GM21528 (cell line): ENCODE data around the gene SLC16A10.
"Not testable (repeated sequence)": the region's sequence is repeated elsewhere in the genome, so short reads cannot be mapped to it uniquely, and the experiment has no call there.

ENCODE experiments used
- ATAC-seq: cut with Tn5 transposase; IDR thresholded peaks from one replicate; pipeline ENCODE4 v1.9.1; 2021; ENCODE audit warnings: mild to moderate bottlenecking, moderate library complexity; ENCODE audit not compliant: unreplicated experiment, low FRiP score

The SLC16A10 gene, protein sequence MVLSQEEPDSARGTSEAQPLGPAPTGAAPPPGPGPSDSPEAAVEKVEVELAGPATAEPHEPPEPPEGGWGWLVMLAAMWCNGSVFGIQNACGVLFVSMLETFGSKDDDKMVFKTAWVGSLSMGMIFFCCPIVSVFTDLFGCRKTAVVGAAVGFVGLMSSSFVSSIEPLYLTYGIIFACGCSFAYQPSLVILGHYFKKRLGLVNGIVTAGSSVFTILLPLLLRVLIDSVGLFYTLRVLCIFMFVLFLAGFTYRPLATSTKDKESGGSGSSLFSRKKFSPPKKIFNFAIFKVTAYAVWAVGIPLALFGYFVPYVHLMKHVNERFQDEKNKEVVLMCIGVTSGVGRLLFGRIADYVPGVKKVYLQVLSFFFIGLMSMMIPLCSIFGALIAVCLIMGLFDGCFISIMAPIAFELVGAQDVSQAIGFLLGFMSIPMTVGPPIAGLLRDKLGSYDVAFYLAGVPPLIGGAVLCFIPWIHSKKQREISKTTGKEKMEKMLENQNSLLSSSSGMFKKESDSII

DNA sequence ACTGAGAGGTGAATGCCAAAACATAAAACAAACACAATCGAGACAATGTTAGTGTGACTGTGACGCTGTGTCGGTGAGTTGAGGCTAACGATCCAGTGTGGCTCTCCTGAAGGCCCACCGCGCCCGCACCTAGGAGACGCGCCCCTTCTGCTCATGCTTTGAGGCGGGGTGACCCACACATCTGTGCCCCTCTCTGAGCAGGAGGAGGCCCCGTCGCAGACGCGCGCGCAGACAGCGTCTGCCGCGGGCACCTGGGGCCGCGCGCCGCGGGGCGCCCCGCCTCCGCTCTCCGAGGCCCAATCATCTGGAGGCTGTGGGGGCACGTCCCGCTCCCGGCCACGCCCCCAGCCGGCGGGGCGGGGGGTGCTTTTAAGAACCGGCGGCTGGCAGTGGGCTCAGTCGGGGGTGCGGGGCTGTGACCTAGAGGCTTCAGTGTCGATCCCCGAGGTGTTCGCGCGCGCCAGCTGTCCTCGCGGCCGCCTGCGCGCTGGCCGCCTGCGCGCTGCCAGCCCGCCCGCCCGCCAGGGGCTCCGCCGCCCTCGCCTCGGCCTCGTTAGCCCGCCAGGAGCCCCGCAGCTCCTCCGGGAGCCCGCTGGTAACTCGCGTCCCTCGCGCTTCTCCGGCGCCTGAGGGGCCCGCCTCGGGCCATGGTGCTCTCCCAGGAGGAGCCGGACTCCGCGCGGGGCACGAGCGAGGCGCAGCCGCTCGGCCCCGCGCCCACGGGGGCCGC lies at the start of gene SLC16A10:
TSS of gene SLC16A10 (plus strand) at position 398 of the 730 bp plus-strand sequence. CDS start at position 648, 250 bp downstream.
- ATAC-seq: peak; percentile 87

DNA sequence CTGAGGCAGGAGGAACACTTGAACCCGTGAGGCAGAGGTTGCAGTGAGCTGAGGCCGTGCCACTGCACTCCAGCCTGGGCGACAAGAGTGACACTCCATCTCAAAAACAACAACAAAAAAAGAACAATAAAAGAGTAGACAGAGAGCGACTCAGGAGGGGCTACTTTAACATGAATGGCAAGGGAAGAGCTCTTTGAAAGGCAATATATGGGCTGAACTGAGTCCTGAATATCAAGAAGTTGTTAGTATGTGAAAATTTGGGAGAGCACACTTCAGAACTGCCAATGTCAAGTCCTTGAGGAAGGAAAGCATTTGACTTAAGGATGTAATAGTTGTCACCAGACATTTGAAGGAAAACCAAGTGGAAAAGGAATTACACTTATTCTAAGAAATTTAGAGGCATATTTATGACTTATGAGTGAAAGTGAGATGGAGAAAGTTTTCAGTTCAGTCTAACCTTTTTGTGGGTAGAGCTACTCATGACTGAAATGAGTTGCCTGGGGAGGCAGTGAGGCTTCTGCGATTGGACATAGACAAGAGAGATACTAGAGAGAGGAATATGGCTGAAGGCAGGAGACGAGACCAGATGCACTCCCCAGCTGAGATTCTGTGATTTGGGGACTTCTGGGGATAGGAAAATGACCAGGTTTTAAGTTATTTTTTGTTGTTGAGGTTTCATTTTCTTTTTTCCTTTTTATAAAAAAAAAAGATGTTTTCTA lies 48.6 kb upstream of the SLC16A10 start:
- ATAC-seq: no peak

- ATAC-seq: no peak
Observed at GRCh38 chr6:111041917-111042316, 45.4 kb upstream of the SLC16A10 start.

DNA sequence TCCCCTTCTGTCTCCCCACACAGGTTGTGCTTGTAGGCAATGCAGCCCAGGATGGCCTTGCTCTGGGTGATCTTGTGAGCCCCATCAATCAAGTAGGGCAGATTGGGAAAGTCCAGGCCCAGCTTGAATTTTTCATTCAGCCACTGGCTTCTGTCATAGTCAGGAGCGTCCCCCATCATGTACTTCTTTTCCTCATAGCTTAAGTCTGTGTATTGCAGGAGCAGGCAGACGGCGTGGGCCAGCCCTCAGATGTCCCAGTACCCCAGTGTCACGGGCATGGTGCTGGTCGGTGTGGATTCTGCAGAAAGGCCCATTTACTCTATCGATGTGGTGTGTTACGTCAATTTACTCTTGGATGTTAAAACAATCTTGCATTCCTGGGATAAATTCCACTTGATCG lies 40.1 kb upstream of the SLC16A10 start:
- no peak for ATAC-seq

GRCh38 chr6:111050261-111051023 lies 36.9 kb upstream of the SLC16A10 start:
- no peak for ATAC-seq

DNA sequence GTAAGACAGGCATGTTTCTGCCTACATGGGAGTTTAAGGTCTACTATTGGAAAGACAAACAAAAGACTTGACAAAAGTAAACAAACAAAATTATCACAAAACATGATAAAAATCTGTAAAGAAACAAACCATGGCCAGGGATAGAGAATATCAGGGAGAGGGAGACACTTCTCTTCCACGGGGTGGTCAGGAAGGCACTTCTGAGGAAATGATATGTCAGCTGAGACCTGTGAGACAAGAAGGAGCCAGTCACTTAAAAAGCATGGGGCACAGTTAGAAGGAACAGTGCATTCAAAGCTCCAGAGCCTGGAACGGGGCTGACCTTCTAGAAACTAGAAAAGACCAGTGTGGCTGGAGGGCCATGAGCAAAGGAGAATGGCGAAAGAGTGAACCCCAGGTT lies 35.1 kb upstream of the SLC16A10 start:
- ATAC-seq: no peak

DNA sequence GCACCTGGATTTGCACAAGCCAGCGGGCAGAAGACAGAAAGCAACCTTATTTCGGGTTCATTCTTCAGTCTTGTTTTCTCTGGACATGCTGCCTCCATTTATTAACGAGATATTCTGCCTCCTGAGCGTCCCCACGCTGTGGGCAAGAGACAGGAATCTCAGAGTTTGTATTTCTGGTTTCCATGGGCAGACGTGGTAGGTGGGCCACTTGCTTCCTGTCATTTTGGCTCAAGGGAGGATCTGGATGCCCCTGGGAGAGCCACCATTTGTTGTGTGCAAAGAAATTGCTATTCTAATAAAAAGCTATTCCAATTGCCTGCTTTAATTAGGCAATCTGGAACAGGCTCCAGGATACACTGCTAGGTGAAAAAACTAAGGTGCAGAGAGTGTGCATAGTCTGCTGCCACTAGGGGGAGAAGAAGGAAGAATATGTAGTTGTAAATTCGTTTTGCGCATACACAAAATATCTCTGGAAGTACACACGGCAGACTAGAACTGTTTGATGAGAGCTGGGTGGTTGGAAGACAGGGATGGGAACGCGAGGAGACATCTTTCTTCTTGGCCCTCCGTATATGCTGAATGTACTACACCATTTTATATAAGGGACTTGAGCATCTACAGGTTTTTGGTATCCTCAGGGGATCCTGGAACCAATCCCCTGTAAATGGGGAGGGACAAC lies 30.1 kb upstream of the SLC16A10 start:
- no peak for ATAC-seq

DNA sequence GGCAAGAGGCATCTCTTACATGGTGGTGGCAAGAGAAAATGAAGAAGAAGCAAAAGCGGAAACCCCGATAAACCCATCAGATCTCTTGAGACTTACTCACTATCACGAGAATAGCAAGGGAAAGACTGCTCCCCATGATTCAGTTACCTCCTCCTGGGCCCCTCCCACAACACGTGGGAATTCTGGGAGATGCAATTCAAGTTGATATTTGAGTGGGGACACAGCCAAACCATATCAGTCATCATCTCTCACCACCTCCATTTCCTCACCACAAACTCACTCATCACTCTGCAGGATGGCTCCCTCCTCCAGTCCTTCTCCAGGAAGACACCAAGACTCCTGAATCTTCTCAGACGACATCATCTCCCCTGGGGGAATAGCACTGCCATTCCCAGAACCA lies 25.8 kb upstream of the SLC16A10 start:
- ATAC-seq: no peak

DNA sequence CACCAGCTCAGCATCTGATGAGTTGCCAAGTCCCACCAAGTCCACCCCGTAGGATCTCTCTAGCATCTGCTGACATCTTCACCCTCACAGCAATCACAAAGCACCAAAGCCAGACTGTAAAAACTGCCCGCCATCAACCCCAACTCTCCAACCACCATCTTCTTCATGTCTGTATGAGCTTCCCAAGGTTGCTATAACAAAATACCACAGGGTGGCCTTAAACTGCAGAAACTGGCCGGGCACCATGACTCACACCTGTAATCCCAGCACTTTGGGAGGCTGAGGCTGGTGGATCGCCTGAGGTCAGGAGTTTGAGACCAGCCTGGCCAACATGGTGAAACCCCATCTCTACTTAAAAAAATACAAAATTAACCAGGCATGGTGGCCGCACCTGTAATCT lies 25.3 kb upstream of the SLC16A10 start:
- not testable (repeated sequence) for ATAC-seq

DNA sequence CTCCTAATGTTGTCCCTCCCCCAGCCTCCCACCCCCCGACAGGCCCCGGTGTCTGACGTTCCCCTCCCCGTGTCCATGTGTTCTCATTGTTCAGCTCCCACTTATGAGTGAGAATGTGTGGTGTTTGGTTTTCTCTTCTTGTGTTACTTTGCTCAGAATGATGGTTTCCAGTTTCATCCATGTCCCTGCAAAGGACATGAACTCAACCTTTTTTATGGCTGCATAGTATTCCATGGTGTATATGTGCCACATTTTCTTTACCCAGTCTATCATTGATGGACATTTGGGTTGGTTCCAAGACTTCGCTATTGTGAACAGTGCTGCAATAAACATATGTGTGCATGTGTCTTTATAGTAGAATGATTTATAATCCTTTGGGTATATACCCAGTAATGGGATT lies 24.4 kb upstream of the SLC16A10 start:
- not testable (repeated sequence) for ATAC-seq

GRCh38 chr6:111068109-111068865 lies 19.0 kb upstream of the SLC16A10 start:
- no peak for ATAC-seq

DNA sequence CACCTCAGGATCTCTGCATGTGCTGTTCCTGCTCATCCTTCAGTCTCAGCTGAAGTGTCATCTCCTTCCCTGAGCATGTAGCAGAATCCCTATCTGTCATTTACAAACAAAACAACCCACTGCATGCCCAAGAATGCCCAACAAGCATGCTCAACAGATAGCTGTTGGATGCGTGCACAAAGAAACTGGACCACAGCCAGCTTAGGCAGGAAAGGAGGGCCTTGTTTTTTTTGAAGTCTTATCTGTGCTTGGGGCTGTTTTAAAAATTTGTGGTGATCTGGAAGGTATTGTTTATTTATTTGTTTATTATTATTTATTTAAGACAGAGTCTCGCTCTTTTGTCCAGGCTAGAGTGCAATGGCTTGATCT lies 18.5 kb upstream of the SLC16A10 start:
- ATAC-seq: no peak

DNA sequence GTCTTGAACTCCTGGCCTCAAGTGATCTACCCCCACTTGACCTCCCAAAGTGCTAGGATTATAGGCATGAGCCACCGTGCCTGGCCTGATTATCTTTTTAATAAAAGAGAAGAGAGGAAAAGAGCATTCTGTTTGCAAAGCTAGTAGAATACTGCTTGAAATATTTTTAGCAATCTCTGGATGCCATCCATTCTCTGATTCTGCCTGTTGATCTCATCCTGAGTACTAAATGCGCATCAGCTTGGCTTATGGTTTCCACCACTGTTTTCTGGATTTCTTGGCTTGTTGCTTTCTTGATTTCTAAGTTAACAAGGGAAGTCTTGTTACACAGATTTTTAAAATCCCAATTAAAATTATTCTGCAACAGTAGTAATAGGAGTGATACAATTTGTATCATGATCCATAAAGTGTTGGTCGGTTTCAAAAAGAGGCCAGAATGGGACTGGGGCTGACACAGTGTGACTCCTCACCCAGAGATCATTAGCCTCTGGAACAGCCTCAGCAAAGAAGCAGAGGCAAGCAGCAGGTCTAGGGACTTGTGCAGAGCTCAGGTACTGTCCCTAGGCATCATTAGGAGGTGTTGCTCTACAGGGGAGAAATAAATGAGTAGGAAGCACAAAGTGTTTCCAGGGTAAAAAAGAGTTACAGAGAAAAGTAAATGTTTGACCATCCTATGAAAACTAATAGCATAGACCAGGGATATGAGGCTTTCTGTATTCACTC lies 17.8 kb upstream of the SLC16A10 start:
- no peak for ATAC-seq

DNA sequence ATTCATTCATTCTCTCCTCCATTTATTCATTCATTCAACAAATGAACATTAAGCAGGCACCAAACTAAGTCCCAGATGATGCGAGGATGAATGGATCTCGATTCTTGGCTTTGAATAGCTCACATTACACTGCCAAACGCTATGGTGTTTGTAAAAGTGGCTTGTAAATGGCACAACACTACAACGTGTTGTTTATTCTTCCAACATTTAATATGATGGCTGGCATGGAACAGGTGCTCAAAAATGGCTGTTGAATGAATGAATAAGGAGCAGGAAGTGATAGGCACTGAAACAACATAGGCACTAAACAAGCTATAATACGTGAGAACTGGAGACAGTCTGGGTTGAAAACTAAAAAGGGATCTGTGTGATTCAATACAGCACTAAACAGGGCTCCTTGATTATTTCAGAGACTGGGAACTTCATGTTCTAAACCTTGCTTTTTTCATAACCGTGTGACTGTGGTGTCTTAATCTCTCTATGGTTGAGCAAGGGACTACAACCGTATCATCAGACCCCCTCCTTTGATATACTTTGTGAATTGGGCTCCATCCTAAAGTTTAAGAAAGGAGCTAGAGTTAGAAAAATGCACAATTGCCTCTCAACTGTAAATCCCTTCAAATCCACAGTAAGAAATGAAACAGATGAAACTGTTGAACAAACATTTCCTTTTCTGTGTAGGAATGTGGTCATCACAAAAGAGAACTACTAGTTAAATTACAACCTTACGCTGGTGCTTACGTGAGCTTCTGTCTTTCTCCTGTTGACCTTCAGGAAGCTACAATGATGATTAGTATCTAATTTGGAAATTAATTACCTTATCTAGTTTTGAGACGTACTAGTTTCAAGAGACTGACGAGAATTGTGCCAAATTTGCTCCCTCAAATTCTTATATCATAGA lies 16.9 kb upstream of the SLC16A10 start:
- ATAC-seq: no peak

DNA sequence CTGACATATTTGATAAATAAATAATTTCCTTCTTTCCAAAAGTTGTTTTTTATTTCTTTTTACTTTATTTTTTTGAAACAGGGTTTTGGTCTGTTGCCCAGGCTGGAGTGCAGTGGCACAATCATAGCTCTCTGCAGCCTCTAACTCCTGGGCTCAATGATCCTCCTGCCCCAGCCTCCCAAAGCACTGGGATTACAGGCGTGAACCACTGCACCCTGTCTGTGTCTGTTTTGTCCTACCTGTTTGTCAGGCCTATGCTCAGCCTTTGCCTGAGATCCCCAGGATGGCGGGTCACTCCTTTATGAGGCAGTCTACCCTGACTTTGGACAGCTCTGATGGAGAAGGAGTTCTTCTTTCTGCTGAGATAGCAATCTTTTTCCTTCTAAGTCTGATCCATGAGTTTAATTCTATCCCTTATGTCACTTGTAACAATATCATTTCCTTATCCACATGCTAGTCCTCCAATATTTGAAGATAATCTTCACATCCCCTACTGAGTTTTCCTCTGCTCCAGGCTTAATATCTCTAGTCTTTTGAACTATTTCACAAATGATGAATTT lies 14.4 kb upstream of the SLC16A10 start:
- ATAC-seq: no peak

- no peak for ATAC-seq
Observed at GRCh38 chr6:111074311-111074710, 13.0 kb upstream of the SLC16A10 start.
